Astrocyte (in vitro differentiated cells and primary cell): ENCODE results near the gene AIPL1.

Experiments used
- EZH2 ChIP-seq: IDR thresholded peaks from 2 replicates; pipeline ENCODE4 v1.6.1; 2012; ENCODE audit warnings: mild to moderate bottlenecking, low read length, inconsistent platforms; ENCODE audit not compliant: insufficient read depth
- TF ChIP-seq, protein P1 (sequence below): IDR thresholded peaks from 2 replicates; pipeline ENCODE4 v1.5.1; 2011; ENCODE audit warnings: low read depth, mild to moderate bottlenecking, inconsistent platforms, low read length, moderate library complexity; ENCODE audit not compliant: insufficient read depth

- TF ChIP-seq, protein P1, sequence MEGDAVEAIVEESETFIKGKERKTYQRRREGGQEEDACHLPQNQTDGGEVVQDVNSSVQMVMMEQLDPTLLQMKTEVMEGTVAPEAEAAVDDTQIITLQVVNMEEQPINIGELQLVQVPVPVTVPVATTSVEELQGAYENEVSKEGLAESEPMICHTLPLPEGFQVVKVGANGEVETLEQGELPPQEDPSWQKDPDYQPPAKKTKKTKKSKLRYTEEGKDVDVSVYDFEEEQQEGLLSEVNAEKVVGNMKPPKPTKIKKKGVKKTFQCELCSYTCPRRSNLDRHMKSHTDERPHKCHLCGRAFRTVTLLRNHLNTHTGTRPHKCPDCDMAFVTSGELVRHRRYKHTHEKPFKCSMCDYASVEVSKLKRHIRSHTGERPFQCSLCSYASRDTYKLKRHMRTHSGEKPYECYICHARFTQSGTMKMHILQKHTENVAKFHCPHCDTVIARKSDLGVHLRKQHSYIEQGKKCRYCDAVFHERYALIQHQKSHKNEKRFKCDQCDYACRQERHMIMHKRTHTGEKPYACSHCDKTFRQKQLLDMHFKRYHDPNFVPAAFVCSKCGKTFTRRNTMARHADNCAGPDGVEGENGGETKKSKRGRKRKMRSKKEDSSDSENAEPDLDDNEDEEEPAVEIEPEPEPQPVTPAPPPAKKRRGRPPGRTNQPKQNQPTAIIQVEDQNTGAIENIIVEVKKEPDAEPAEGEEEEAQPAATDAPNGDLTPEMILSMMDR = no peak
- no peak for TF ChIP-seq EZH2
Observed at GRCh38 chr17:6483507-6483906, 48.6 kb upstream of the AIPL1 start.
